ENCODE measurements around the gene MEMO1. TPM values are rescaled to one million over a fixed set of nuclear protein-coding genes. Genes with fewer than 3 reads are reported as not detected.
"Not testable (repeated sequence)": the region's sequence is repeated elsewhere in the genome, so short reads cannot be mapped to it uniquely, and the experiment has no call there.

The MEMO1 gene
- total and polyA plus RNA-seq, 4 donors: 30.7 to 38.5 (median 32.2) TPM

- peaks cover 0 to 3% (median 0%) of the 10 kb centered on the region in 5 donors for H3K4me1 ChIP-seq (ENCODE audit: control insufficient read depth in 5 of 5, insufficient read depth in 5 of 5, low read length in 5 of 5)
- no peak for ATAC-seq (ENCODE audit: insufficient read depth, low FRiP score)
- no peak overlapping the region for H3K27ac ChIP-seq (ENCODE audit: low read depth in 1 of 2, low read length in 1 of 2)
- no peak overlapping the region for H3K9ac ChIP-seq (ENCODE audit: insufficient read depth in 1 of 2, low read length in 2 of 2)
- no peak for TF ChIP-seq CTCF (IDR thresholded peaks at IDR 0.05; ENCODE audit: control extremely low read depth, extremely low read depth)
- 97 to 98% methylated on average over 1 of the region's 1 CpG for WGBS, 2 donors
- no peak overlapping the region for H3K4me3 ChIP-seq
- no peak for DNase-seq
- no peaks in the 10 kb centered on the region for H3K9me3 ChIP-seq (ENCODE audit: control insufficient read depth in 4 of 4, insufficient read depth in 3 of 4, low read length in 3 of 4)
- H3K36me3 ChIP-seq (ENCODE audit: control insufficient read depth in 4 of 4, insufficient read depth in 4 of 4, low read length in 4 of 4): no peaks in the 10 kb centered on the region
- H3K27me3 ChIP-seq (ENCODE audit: control insufficient read depth in 3 of 3, insufficient read depth in 3 of 3, low read length in 2 of 3): no peaks in the 10 kb centered on the region
Observed at GRCh38 chr2:31967790-31968189, 43.0 kb downstream of the MEMO1 start.

GRCh38 chr2:31966402-31966801 is 44.4 kb downstream of the MEMO1 start:
- not testable (repeated sequence) for ATAC-seq (ENCODE audit: insufficient read depth, low FRiP score)
- 95 to 99% methylated on average over 6 of the region's 6 CpGs for WGBS, 2 donors

GRCh38 chr2:31965094-31965493 is 45.7 kb downstream of the MEMO1 start:
- H3K4me1 ChIP-seq (ENCODE audit: control insufficient read depth in 5 of 5, insufficient read depth in 5 of 5, low read length in 5 of 5): peaks cover 0 to 6% (median 0%) of the 10 kb centered on the region in 5 donors
- TF ChIP-seq CTCF (IDR thresholded peaks at IDR 0.05; ENCODE audit: control extremely low read depth, extremely low read depth): no peak
- no peak overlapping the region for H3K27ac ChIP-seq (ENCODE audit: low read depth in 1 of 2, low read length in 1 of 2)
- no peaks in the 10 kb centered on the region for H3K27me3 ChIP-seq (ENCODE audit: control insufficient read depth in 3 of 3, insufficient read depth in 3 of 3, low read length in 2 of 3)
- 97% methylated on average over 5 of the region's 5 CpGs for WGBS, 2 donors
- no peak overlapping the region for H3K4me3 ChIP-seq
- H3K9ac ChIP-seq (ENCODE audit: insufficient read depth in 1 of 2, low read length in 2 of 2): no peak overlapping the region
- H3K36me3 ChIP-seq (ENCODE audit: control insufficient read depth in 4 of 4, insufficient read depth in 4 of 4, low read length in 4 of 4): no peaks in the 10 kb centered on the region
- ATAC-seq (ENCODE audit: insufficient read depth, low FRiP score): no peak
- H3K9me3 ChIP-seq (ENCODE audit: control insufficient read depth in 4 of 4, insufficient read depth in 3 of 4, low read length in 3 of 4): no peaks in the 10 kb centered on the region
- no peak for DNase-seq

More at GRCh38 chr2:31966402-31966801, 44.4 kb downstream of the MEMO1 start:
- H3K4me3 ChIP-seq; H3K27ac ChIP-seq (ENCODE audit: low read depth in 1 of 2, low read length in 1 of 2); DNase-seq; H3K36me3 ChIP-seq (ENCODE audit: control insufficient read depth in 4 of 4, insufficient read depth in 4 of 4, low read length in 4 of 4); H3K9me3 ChIP-seq (ENCODE audit: control insufficient read depth in 4 of 4, insufficient read depth in 3 of 4, low read length in 3 of 4); H3K27me3 ChIP-seq (ENCODE audit: control insufficient read depth in 3 of 3, insufficient read depth in 3 of 3, low read length in 2 of 3); H3K4me1 ChIP-seq (ENCODE audit: control insufficient read depth in 5 of 5, insufficient read depth in 5 of 5, low read length in 5 of 5); H3K9ac ChIP-seq (ENCODE audit: insufficient read depth in 1 of 2, low read length in 2 of 2): not testable (repeated sequence)

GRCh38 chr2:31962757-31963361 is 47.9 kb downstream of the MEMO1 start:
- Histone ChIP-seq H3K36me3 (ENCODE audit: control insufficient read depth in 4 of 4, insufficient read depth in 4 of 4, low read length in 4 of 4) (no peaks in the 10 kb centered on the region), H3K4me3 (no peak overlapping the region), H3K27ac (ENCODE audit: low read depth in 1 of 2, low read length in 1 of 2) (no peak overlapping the region), H3K27me3 (ENCODE audit: control insufficient read depth in 3 of 3, insufficient read depth in 3 of 3, low read length in 2 of 3) (no peaks in the 10 kb centered on the region), H3K9ac (ENCODE audit: insufficient read depth in 1 of 2, low read length in 2 of 2) (no peak overlapping the region), H3K9me3 (ENCODE audit: control insufficient read depth in 4 of 4, insufficient read depth in 3 of 4, low read length in 3 of 4) (no peaks in the 10 kb centered on the region), H3K4me1 (ENCODE audit: control insufficient read depth in 5 of 5, insufficient read depth in 5 of 5, low read length in 5 of 5) (peaks cover 0 to 16% (median 0%) of the 10 kb centered on the region in 5 donors)
- DNase-seq (no peak), ATAC-seq (ENCODE audit: insufficient read depth, low FRiP score) (no peak)
- TF ChIP-seq CTCF (IDR thresholded peaks at IDR 0.05; ENCODE audit: control extremely low read depth, extremely low read depth): no peak
- WGBS, 2 donors: 91 to 94% methylated on average over 2 of the region's 2 CpGs
